Measurements from ENCODE around the gene VPREB3.

DNA sequence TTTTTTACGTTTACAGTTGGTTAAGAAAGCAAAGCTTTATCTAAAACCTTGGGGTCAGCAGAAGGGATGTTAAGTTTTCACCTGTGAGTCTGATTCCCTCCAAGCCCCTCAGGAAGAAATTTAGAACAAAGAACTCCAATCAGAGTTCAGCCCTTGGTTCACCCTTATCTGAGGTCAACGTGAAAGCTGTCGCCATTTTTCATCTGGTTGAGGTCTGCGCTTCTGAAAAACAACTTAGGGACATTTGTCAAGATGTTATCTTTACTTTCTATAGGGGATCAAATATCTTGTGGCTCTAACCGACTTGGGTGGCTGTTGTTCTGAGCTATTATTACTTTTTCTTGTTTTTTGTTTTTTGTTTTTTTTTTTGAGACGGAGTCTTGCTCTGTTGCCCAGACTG lies 33.4 kb downstream of the VPREB3 start:
- TF ChIP-seq EZH2 (IDR thresholded peaks at IDR 0.05; ENCODE audit: borderline replicate concordance, low read depth, low read length, poor library complexity, severe bottlenecking) = no peak
- TF ChIP-seq, protein P1, sequence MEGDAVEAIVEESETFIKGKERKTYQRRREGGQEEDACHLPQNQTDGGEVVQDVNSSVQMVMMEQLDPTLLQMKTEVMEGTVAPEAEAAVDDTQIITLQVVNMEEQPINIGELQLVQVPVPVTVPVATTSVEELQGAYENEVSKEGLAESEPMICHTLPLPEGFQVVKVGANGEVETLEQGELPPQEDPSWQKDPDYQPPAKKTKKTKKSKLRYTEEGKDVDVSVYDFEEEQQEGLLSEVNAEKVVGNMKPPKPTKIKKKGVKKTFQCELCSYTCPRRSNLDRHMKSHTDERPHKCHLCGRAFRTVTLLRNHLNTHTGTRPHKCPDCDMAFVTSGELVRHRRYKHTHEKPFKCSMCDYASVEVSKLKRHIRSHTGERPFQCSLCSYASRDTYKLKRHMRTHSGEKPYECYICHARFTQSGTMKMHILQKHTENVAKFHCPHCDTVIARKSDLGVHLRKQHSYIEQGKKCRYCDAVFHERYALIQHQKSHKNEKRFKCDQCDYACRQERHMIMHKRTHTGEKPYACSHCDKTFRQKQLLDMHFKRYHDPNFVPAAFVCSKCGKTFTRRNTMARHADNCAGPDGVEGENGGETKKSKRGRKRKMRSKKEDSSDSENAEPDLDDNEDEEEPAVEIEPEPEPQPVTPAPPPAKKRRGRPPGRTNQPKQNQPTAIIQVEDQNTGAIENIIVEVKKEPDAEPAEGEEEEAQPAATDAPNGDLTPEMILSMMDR (conservative IDR thresholded peaks at IDR 0.05; ENCODE audit: low read depth, low read length) = no peak

All from A673 (cell line).